Liver (tissue), 9 donors: Measurements from ENCODE around the gene NFATC2. TPM values are rescaled to one million over a fixed set of nuclear protein-coding genes. Genes with fewer than 3 reads are reported as not detected.

Source experiments
- DNase-seq: peaks from one replicate; pipeline ENCODE4 v3.0.0-alpha.2; 2017; ENCODE audit warnings: low spot score
- H3K27ac ChIP-seq, 2 donors: one replicate each; pipeline ENCODE4 v1.7.0; 2013; ENCODE audit warnings: inconsistent platforms in 2 of 2, low read length in 2 of 2, control low read depth in 1 of 2, low read depth in 1 of 2, mild to moderate bottlenecking in 1 of 2
- H3K27me3 ChIP-seq, 4 donors: one replicate each; pipeline versions ENCODE4 v1.6.1 to v1.7.0; 2013; ENCODE audit warnings: low read length in 3 of 4, inconsistent platforms in 1 of 4, mild to moderate bottlenecking in 1 of 4, moderate library complexity in 1 of 4; ENCODE audit not compliant: control insufficient read depth in 4 of 4, insufficient read depth in 4 of 4
- H3K36me3 ChIP-seq, 4 donors: one replicate each; pipeline versions ENCODE4 v1.6.1 to v1.7.0; 2013; ENCODE audit warnings: low read length in 3 of 4, mild to moderate bottlenecking in 3 of 4, low read depth in 1 of 4, moderate library complexity in 1 of 4; ENCODE audit not compliant: control insufficient read depth in 4 of 4, insufficient read depth in 3 of 4
- H3K4me1 ChIP-seq, 4 donors: one replicate each; pipeline versions ENCODE4 v1.6.1 to v1.7.0; 2013; ENCODE audit warnings: low read length in 3 of 4, mild to moderate bottlenecking in 3 of 4, moderate library complexity in 1 of 4; ENCODE audit not compliant: control insufficient read depth in 4 of 4, insufficient read depth in 4 of 4
- H3K4me3 ChIP-seq, 3 donors: one replicate each; pipeline versions ENCODE4 v1.6.1 to v1.7.0; 2013; ENCODE audit warnings: low read length in 3 of 3, control low read depth in 1 of 3, low read depth in 1 of 3, mild to moderate bottlenecking in 1 of 3
- H3K9ac ChIP-seq, 2 donors: one replicate each; pipeline ENCODE4 v1.7.0; 2013; ENCODE audit warnings: low read length in 2 of 2, mild to moderate bottlenecking in 2 of 2, moderate library complexity in 2 of 2, control low read depth in 1 of 2, low read depth in 1 of 2
- H3K9me3 ChIP-seq, 4 donors: one replicate each; pipeline versions ENCODE4 v1.6.1 to v1.7.0; 2013; ENCODE audit warnings: low read length in 3 of 4; ENCODE audit not compliant: control insufficient read depth in 4 of 4
- EGR1 ChIP-seq, 2 donors: IDR thresholded peaks; 2 replicates each; pipeline ENCODE4 v1.6.1; 2016 to 2018; ENCODE audit warnings: antibody characterized with exemption in 2 of 2, low read depth in 2 of 2
- FOXA1 ChIP-seq: IDR thresholded peaks from 2 replicates; pipeline ENCODE4 v1.6.1; 2016; ENCODE audit warnings: antibody characterized with exemption
- FOXA2 ChIP-seq: IDR thresholded peaks from 2 replicates; pipeline ENCODE4 v1.6.1; 2016; ENCODE audit warnings: antibody characterized with exemption
- GABPA ChIP-seq, 2 donors: IDR thresholded peaks in 1 of 2; conservative IDR thresholded peaks in 1 of 2; 2 replicates each; pipeline ENCODE4 v1.6.1; 2016; ENCODE audit warnings: antibody characterized with exemption in 2 of 2, mild to moderate bottlenecking in 1 of 2, moderate library complexity in 1 of 2
- HNF4A ChIP-seq, 2 donors: conservative IDR thresholded peaks; 2 replicates each; pipeline ENCODE4 v1.6.1; 2016; ENCODE audit warnings: antibody characterized with exemption in 2 of 2, mild to moderate bottlenecking in 2 of 2
- JUND ChIP-seq, 2 donors: IDR thresholded peaks; 2 replicates each; pipeline ENCODE4 v1.6.1; 2016; ENCODE audit warnings: antibody characterized with exemption in 2 of 2
- NR2F2 ChIP-seq: IDR thresholded peaks from 2 replicates; pipeline ENCODE4 v1.6.1; 2016; ENCODE audit warnings: antibody characterized with exemption
- RAD21 ChIP-seq, 2 donors: IDR thresholded peaks; 2 replicates each; pipeline ENCODE4 v1.6.1; 2016; ENCODE audit warnings: antibody characterized with exemption in 2 of 2, mild to moderate bottlenecking in 2 of 2
- SP1 ChIP-seq: IDR thresholded peaks from 2 replicates; pipeline ENCODE4 v1.6.1; 2018; ENCODE audit warnings: antibody characterized with exemption, mild to moderate bottlenecking
- TAF1 ChIP-seq: conservative IDR thresholded peaks from 2 replicates; pipeline ENCODE4 v1.6.1; 2016; ENCODE audit warnings: antibody characterized with exemption, mild to moderate bottlenecking
- WGBS: extraction: QIAGEN DNeasy Blood & Tissue Kit; methylation state at CpG from one replicate; pipeline ENCODE4 v1.1.7; 2013; 5-methylcytosine and 5-hydroxymethylcytosine counted together
- polyA plus RNA-seq, 2 donors: library from polyadenylated mRNA; stranded (reverse) in 1 of 2; unstranded in 1 of 2; fragments of 200-250 nt in 1 of 2; fragments of >200 nt in 1 of 2; fragmentation: Nextera tagmentation in 1 of 2; extraction: Ambion mirVana in 1 of 2; gene quantifications; one replicate each; pipeline versions ENCODE4 v1.2.1 to v1.2.3, GENCODE V29; 2013 to 2015
- total RNA-seq, 2 donors: library from RNA; depleted of rRNA; stranded (reverse); fragments of >200 nt; gene quantifications; one replicate each; pipeline ENCODE4 v1.2.3, GENCODE V29; 2014
- TF ChIP-seq, protein P1 (sequence below): IDR thresholded peaks from 2 replicates; pipeline ENCODE4 v1.6.1; 2016; ENCODE audit warnings: antibody characterized with exemption, mild to moderate bottlenecking
- TF ChIP-seq, protein P2 (sequence below): IDR thresholded peaks from 2 replicates; pipeline ENCODE4 v1.6.1; 2016; ENCODE audit warnings: antibody characterized with exemption
- TF ChIP-seq, protein P3 (sequence below): fragments of 150-350 bp; IDR thresholded peaks from 2 replicates; pipeline ENCODE4 v1.5.1; 2017; ENCODE audit warnings: improper control_type of control experiment, low read depth, low read length; ENCODE audit not compliant: missing input control
- TF ChIP-seq, protein P4 (sequence below): IDR thresholded peaks from 2 replicates; pipeline ENCODE4 v1.6.1; 2016; ENCODE audit warnings: antibody characterized with exemption
- TF ChIP-seq, protein P5 (sequence below): IDR thresholded peaks from 2 replicates; pipeline ENCODE4 v1.6.1; 2016; ENCODE audit warnings: antibody characterized with exemption
- donor health status: healthy.
- donor health status: healthy.
- donor health status: healthy.
- donor health status: healthy.
- donor health status: healthy.

Gene NFATC2
- total and polyA plus RNA-seq, 4 donors, result 1.2 to 6.7 (median 2.6) TPM

DNA sequence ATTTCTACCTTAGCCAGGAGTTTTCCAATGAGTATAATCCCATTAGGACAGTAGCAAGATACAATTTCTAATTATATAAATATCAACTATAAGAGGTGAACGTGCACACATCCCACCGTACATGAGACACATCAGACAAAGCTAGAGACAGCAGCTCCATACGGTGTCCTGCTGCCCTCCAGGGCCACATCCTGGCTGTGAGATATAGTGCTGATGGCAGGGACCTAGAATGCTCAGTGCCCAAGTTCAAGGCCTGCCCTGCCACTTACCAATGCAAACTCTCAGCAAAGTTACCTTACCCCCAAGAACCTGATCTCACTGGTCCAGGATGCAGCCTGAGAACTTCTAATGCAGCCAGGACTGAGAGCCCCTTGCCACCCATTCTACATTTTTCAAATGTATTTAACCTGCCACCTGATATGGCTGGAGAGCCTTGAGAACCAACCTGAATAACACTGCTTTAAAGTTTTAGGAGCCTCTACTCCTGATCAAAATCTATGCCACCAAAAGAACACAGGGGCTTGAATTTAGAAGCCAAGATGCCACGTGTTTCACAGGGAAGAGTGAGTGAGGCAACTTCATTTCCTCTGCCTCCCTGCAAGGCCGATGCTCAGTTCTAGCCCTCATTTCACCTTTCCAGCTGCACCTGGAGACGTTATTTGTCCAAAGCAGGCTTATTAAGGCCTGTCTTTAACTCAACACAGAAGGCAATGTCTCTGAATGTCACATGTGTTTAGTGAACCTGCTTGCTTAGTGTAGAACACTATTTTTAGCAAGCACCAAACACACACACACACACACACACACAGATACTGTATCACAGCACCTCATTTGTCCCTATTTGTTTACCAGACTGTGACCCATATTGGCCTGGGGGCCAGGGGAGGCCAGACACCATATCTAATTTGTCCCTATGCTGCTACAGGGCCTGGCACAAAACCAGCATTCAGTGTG is 6.1 kb downstream of the NFATC2 start:
- Histone ChIP-seq H3K9me3 (no peaks in the 10 kb centered on the region), H3K9ac (no peak overlapping the region), H3K4me3 (no peak overlapping the region), H3K36me3 (no peaks in the 10 kb centered on the region), H3K4me1 (peaks cover 0 to 32% (median 17%) of the 10 kb centered on the region in 4 donors), H3K27ac (no peak overlapping the region), H3K27me3 (no peaks in the 10 kb centered on the region)
- WGBS, result 70% methylated on average over 6 of the region's 6 CpGs
- DNase-seq, result no peak
- TF ChIP-seq GABPA (IDR thresholded peaks at IDR 0.05 in 1 of 2, conservative IDR thresholded peaks at IDR 0.05 in 1 of 2) (no peak), FOXA1 (no peak), JUND (IDR thresholded peaks at IDR 0.05) (no peak), RAD21 (IDR thresholded peaks at IDR 0.05) (no peak), FOXA2 (no peak), NR2F2 (no peak), HNF4A (conservative IDR thresholded peaks at IDR 0.05) (no peak)
- TF ChIP-seq, protein P1, sequence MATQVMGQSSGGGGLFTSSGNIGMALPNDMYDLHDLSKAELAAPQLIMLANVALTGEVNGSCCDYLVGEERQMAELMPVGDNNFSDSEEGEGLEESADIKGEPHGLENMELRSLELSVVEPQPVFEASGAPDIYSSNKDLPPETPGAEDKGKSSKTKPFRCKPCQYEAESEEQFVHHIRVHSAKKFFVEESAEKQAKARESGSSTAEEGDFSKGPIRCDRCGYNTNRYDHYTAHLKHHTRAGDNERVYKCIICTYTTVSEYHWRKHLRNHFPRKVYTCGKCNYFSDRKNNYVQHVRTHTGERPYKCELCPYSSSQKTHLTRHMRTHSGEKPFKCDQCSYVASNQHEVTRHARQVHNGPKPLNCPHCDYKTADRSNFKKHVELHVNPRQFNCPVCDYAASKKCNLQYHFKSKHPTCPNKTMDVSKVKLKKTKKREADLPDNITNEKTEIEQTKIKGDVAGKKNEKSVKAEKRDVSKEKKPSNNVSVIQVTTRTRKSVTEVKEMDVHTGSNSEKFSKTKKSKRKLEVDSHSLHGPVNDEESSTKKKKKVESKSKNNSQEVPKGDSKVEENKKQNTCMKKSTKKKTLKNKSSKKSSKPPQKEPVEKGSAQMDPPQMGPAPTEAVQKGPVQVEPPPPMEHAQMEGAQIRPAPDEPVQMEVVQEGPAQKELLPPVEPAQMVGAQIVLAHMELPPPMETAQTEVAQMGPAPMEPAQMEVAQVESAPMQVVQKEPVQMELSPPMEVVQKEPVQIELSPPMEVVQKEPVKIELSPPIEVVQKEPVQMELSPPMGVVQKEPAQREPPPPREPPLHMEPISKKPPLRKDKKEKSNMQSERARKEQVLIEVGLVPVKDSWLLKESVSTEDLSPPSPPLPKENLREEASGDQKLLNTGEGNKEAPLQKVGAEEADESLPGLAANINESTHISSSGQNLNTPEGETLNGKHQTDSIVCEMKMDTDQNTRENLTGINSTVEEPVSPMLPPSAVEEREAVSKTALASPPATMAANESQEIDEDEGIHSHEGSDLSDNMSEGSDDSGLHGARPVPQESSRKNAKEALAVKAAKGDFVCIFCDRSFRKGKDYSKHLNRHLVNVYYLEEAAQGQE, result no peak
- TF ChIP-seq, protein P2, sequence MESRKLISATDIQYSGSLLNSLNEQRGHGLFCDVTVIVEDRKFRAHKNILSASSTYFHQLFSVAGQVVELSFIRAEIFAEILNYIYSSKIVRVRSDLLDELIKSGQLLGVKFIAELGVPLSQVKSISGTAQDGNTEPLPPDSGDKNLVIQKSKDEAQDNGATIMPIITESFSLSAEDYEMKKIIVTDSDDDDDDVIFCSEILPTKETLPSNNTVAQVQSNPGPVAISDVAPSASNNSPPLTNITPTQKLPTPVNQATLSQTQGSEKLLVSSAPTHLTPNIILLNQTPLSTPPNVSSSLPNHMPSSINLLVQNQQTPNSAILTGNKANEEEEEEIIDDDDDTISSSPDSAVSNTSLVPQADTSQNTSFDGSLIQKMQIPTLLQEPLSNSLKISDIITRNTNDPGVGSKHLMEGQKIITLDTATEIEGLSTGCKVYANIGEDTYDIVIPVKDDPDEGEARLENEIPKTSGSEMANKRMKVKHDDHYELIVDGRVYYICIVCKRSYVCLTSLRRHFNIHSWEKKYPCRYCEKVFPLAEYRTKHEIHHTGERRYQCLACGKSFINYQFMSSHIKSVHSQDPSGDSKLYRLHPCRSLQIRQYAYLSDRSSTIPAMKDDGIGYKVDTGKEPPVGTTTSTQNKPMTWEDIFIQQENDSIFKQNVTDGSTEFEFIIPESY, result no peak

DNA sequence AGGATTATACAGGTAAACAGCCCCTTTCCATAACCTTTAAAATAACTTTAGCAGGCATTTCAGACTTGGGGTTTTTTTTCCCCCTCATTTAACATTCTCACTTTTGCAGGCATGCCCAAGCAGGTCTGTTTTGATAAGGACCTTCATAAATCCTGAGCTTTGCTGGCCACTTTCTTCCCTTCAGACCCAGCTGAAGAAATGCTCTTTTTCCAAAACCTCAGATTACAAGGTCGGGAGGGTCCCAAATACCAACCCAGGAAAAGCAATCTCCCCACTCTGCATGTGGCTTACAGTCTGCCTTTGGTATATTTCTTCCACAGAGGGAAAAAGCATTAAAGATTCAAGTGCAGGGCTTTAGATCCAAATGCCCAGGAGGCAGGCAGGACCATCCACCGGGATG is 6.8 kb downstream of the NFATC2 start:
- DNase-seq, result no peak
- Histone ChIP-seq H3K9me3 (no peaks in the 10 kb centered on the region), H3K27me3 (no peaks in the 10 kb centered on the region), H3K4me3 (no peak overlapping the region), H3K36me3 (no peaks in the 10 kb centered on the region), H3K27ac (no peak overlapping the region), H3K9ac (no peak overlapping the region), H3K4me1 (peaks cover 0 to 24% (median 11%) of the 10 kb centered on the region in 4 donors)
- WGBS, result 93% methylated on average over 2 of the region's 2 CpGs
- TF ChIP-seq SP1 (no peak), TAF1 (no peak), EGR1 (IDR thresholded peaks at IDR 0.05; ENCODE audit: low read depth in 2 of 2) (no peak), NR2F2 (no peak)
- TF ChIP-seq, protein P3, sequence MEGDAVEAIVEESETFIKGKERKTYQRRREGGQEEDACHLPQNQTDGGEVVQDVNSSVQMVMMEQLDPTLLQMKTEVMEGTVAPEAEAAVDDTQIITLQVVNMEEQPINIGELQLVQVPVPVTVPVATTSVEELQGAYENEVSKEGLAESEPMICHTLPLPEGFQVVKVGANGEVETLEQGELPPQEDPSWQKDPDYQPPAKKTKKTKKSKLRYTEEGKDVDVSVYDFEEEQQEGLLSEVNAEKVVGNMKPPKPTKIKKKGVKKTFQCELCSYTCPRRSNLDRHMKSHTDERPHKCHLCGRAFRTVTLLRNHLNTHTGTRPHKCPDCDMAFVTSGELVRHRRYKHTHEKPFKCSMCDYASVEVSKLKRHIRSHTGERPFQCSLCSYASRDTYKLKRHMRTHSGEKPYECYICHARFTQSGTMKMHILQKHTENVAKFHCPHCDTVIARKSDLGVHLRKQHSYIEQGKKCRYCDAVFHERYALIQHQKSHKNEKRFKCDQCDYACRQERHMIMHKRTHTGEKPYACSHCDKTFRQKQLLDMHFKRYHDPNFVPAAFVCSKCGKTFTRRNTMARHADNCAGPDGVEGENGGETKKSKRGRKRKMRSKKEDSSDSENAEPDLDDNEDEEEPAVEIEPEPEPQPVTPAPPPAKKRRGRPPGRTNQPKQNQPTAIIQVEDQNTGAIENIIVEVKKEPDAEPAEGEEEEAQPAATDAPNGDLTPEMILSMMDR, result no peak
- TF ChIP-seq, protein P4, sequence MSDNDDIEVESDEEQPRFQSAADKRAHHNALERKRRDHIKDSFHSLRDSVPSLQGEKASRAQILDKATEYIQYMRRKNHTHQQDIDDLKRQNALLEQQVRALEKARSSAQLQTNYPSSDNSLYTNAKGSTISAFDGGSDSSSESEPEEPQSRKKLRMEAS, result no peak
- TF ChIP-seq, protein P2, result no peak
- TF ChIP-seq, protein P5, sequence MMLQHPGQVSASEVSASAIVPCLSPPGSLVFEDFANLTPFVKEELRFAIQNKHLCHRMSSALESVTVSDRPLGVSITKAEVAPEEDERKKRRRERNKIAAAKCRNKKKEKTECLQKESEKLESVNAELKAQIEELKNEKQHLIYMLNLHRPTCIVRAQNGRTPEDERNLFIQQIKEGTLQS, result no peak
